HepG2 (cell line): ENCODE data around the gene MFSD11. TPM values are rescaled to one million over a fixed set of nuclear protein-coding genes. Genes with fewer than 3 reads are reported as not detected.

Experiments
- CHD2 ChIP-seq: IDR thresholded peaks from 2 replicates; pipeline ENCODE4 v1.6.1; 2011; ENCODE audit warnings: low read depth, low read length, improper control_type of control experiment
- DDIT3 ChIP-seq: sonication (generic); formaldehyde crosslinking; IDR thresholded peaks from 2 replicates; pipeline ENCODE4 v1.4.0; 2020; ENCODE audit warnings: mild to moderate bottlenecking, missing genetic modification reagents
- FOXO1 ChIP-seq: sonication (generic); formaldehyde crosslinking; IDR thresholded peaks from 2 replicates; pipeline ENCODE4 v1.4.0; 2020; ENCODE audit warnings: missing genetic modification reagents
- IRF2 ChIP-seq: IDR thresholded peaks from 2 replicates; pipeline ENCODE4 v1.6.1; 2018; ENCODE audit warnings: missing genetic modification reagents, missing compliant biosample characterization
- KAT7 ChIP-seq: IDR thresholded peaks from 2 replicates; pipeline ENCODE4 v1.6.1; 2018; ENCODE audit warnings: borderline replicate concordance, missing compliant biosample characterization
- KLF13 ChIP-seq: sonication (generic); formaldehyde crosslinking; IDR thresholded peaks from 2 replicates; pipeline ENCODE4 v1.4.0; 2020; ENCODE audit warnings: mild to moderate bottlenecking, missing genetic modification reagents
- LCORL ChIP-seq, 2 experiments: fragments of 450-650 bp in 1 of 2; sonication (generic) in 1 of 2; formaldehyde crosslinking in 1 of 2; IDR thresholded peaks; 2 replicates each; pipeline versions ENCODE4 v1.5.0 to v1.6.1; 2017 to 2020; ENCODE audit warnings: antibody characterized with exemption in 1 of 2, missing genetic modification reagents in 1 of 2
- MXI1 ChIP-seq: IDR thresholded peaks from 3 replicates; pipeline ENCODE4 v1.6.1; 2012; ENCODE audit warnings: low read depth, low read length, inconsistent platforms, borderline replicate concordance
- NBN ChIP-seq: fragments of 450-650 bp; conservative IDR thresholded peaks from 2 replicates; pipeline ENCODE4 v1.6.1; 2017
- NR2F2 ChIP-seq: IDR thresholded peaks from 2 replicates; pipeline ENCODE4 v1.6.1; 2012; ENCODE audit warnings: low read depth, inconsistent platforms, borderline replicate concordance
- PITX1 ChIP-seq: sonication (generic); formaldehyde crosslinking; IDR thresholded peaks from 2 replicates; pipeline ENCODE4 v1.5.1; 2020; ENCODE audit warnings: mild to moderate bottlenecking, missing genetic modification reagents
- SETDB1 ChIP-seq: sonication (generic); formaldehyde crosslinking; IDR thresholded peaks from 2 replicates; pipeline ENCODE4 v1.5.1; 2020; ENCODE audit warnings: missing genetic modification reagents, mild to moderate bottlenecking, borderline replicate concordance
- SMARCC2 ChIP-seq: fragments of 450-650 bp; IDR thresholded peaks from 2 replicates; pipeline ENCODE4 v1.6.1; 2017; ENCODE audit warnings: antibody characterized with exemption, mild to moderate bottlenecking
- SP2 ChIP-seq: sonication (generic); formaldehyde crosslinking; IDR thresholded peaks from 2 replicates; pipeline ENCODE4 v1.5.1; 2020; ENCODE audit warnings: mild to moderate bottlenecking, missing genetic modification reagents
- SRF ChIP-seq: IDR thresholded peaks from 2 replicates; pipeline ENCODE4 v1.6.1; 2011; ENCODE audit warnings: mild to moderate bottlenecking, low read depth, low read length, moderate library complexity
- SRSF1 ChIP-seq: fragments of 200-400 bp; formaldehyde crosslinking; optimal IDR thresholded peaks from 2 replicates; pipeline ENCODE3; 2017; ENCODE audit warnings: mild to moderate bottlenecking, low read depth, low read length, moderate library complexity
- ZBTB7B ChIP-seq: sonication (generic); formaldehyde crosslinking; IDR thresholded peaks from 2 replicates; pipeline ENCODE4 v1.4.0; 2020; ENCODE audit warnings: missing genetic modification reagents
- ZNF501 ChIP-seq: sonication (generic); formaldehyde crosslinking; IDR thresholded peaks from 2 replicates; pipeline ENCODE4 v1.5.1; 2020; ENCODE audit warnings: mild to moderate bottlenecking, moderate library complexity, missing genetic modification reagents
- ZNF572 ChIP-seq: sonication (generic); formaldehyde crosslinking; IDR thresholded peaks from 2 replicates; pipeline ENCODE4 v1.5.1; 2020; ENCODE audit warnings: mild to moderate bottlenecking, missing genetic modification reagents
- ZNF660 ChIP-seq: sonication (generic); formaldehyde crosslinking; IDR thresholded peaks from 2 replicates; pipeline ENCODE4 v1.5.1; 2020; ENCODE audit warnings: mild to moderate bottlenecking, low read depth, missing genetic modification reagents, borderline replicate concordance
- ZNF709 ChIP-seq: sonication (generic); formaldehyde crosslinking; IDR thresholded peaks from 2 replicates; pipeline ENCODE4 v1.5.0; 2020; ENCODE audit warnings: mild to moderate bottlenecking, missing genetic modification reagents
- polyA plus RNA-seq, 8 experiments: library from polyadenylated mRNA; depleted of rRNA in 3 of 8; stranded (reverse) in 7 of 8; unstranded in 1 of 8; fragments of >200 nt; fragmentation: Illumina TruSeq in 4 of 8; extraction: Trizol in 4 of 8; gene quantifications; 2 replicates each; pipeline versions ENCODE4 v1.2.1 to v1.2.3, GENCODE V29; 2011 to 2016; ENCODE audit warnings: low read depth in 4 of 8, missing spikeins in 1 of 8, mixed read lengths in 1 of 8; ENCODE audit not compliant: insufficient read depth in 1 of 8
- total RNA-seq, 5 experiments: library from RNA; depleted of rRNA; stranded (reverse); fragments of >200 nt; fragmentation: Illumina TruSeq; extraction: Trizol; gene quantifications; 2 replicates each; pipeline ENCODE4 v1.2.3, GENCODE V29; 2016; ENCODE audit warnings: low read depth in 1 of 5
- TF ChIP-seq, protein P1 (sequence below): sonication (generic); formaldehyde crosslinking; IDR thresholded peaks from 2 replicates; pipeline ENCODE4 v1.8.0; 2022; ENCODE audit warnings: mild to moderate bottlenecking, missing genetic modification reagents

The MFSD11 gene
- total and polyA plus RNA-seq, 2 of the 13 experiments (the other 11 are each of a cell fraction or from before 2014, with no cell fraction given), result 26.1 to 36.3 TPM

- TF ChIP-seq, protein P1, sequence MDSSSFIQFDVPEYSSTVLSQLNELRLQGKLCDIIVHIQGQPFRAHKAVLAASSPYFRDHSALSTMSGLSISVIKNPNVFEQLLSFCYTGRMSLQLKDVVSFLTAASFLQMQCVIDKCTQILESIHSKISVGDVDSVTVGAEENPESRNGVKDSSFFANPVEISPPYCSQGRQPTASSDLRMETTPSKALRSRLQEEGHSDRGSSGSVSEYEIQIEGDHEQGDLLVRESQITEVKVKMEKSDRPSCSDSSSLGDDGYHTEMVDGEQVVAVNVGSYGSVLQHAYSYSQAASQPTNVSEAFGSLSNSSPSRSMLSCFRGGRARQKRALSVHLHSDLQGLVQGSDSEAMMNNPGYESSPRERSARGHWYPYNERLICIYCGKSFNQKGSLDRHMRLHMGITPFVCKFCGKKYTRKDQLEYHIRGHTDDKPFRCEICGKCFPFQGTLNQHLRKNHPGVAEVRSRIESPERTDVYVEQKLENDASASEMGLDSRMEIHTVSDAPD, result no peak
- TF ChIP-seq LCORL (IDR thresholded peaks at IDR 0.05) (no peak), LCORL (CRISPR knock-in tag; IDR thresholded peaks at IDR 0.05) (0 out of 2 replicates have a peak, but pooled peaks have one; percentile 27), CHD2 (peak; percentile 72), IRF2 (CRISPR knock-in tag) (peak; percentile 20; the same call in 1 of the 2 replicates), NR2F2 (no peak), SMARCC2 (no peak), KLF13 (CRISPR knock-in tag) (no peak), SP2 (no peak), FOXO1 (CRISPR knock-in tag) (0 out of 2 replicates have a peak, but pooled peaks have one; percentile 16), KAT7 (CRISPR knock-in tag) (0 out of 2 replicates have a peak, but pooled peaks have one; percentile 8), SRSF1 (peak; percentile 40), MXI1 (peak; percentile 17; the same call in 1 of the 3 replicates), ZNF709 (CRISPR knock-in tag) (peak; percentile 37; the same call in 1 of the 2 replicates), SETDB1 (CRISPR knock-in tag) (0 out of 2 replicates have a peak, but pooled peaks have one; percentile 9), SRF (peak; percentile 87), PITX1 (0 out of 2 replicates have a peak, but pooled peaks have one; percentile 23), DDIT3 (no peak), ZNF572 (CRISPR knock-in tag) (0 out of 2 replicates have a peak, but pooled peaks have one; percentile 33), ZNF501 (CRISPR knock-in tag) (0 out of 2 replicates have a peak, but pooled peaks have one; percentile 42), ZBTB7B (CRISPR knock-in tag) (peak; percentile 15; the same call in 1 of the 2 replicates), ZNF660 (0 out of 2 replicates have a peak, but pooled peaks have one; percentile 40), NBN (no peak)
Observed at GRCh38 chr17:76709077-76709950, 28.6 kb upstream of the MFSD11 start (continued).
